Endothelial cell of umbilical vein (primary cell): ENCODE measurements around the gene ZNF740. TPM values are rescaled to one million over a fixed set of nuclear protein-coding genes. Genes with fewer than 3 reads are reported as not detected.

Experiments
- BruUV-seq: library from RNA; stranded (reverse); fragments of 400-500 nt; replicated peaks from 2 replicates; lab custom pipeline; 2021; lab: Mats Ljungman, UMichigan
- CTCF ChIA-PET: fragments of 300-600, 350-600 bp; sonication (Branson Sonifier 250); formaldehyde crosslinking; loops from one replicate; lab custom pipeline; 2021; ENCODE audit warnings: antibody characterized with exemption, inconsistent platforms; lab: Charles Lee
- POLR2A ChIA-PET: fragments of 300-600, 350-600 bp; sonication (Branson Sonifier 250); formaldehyde crosslinking; loops from one replicate; lab custom pipeline; 2021; ENCODE audit warnings: antibody characterized with exemption, inconsistent platforms; lab: Charles Lee
- DNase-seq: peaks from one replicate; pipeline ENCODE4 v3.0.0-alpha.2; 2011; ENCODE audit warnings: low read depth, low spot score
- FAIRE-seq: peaks from 2 replicates; lab custom pipeline; 2011; peaks lifted over from hg19 to GRCh38; lab: Jason Lieb, UNC
- H2AFZ ChIP-seq: 2 replicates; pipeline ENCODE4 v1.6.0; 2012; ENCODE audit warnings: low read depth, low read length, control low read depth, inconsistent platforms
- H3K27ac ChIP-seq: 2 replicates; pipeline ENCODE4 v1.5.1; 2011; ENCODE audit warnings: low read depth, mild to moderate bottlenecking, control low read depth, low read length, moderate library complexity; ENCODE audit not compliant: insufficient read depth
- H3K27me3 ChIP-seq, 2 experiments: 2 replicates each; pipeline versions ENCODE4 v1.6.0 to v1.6.1; 2011; ENCODE audit warnings: low read length in 2 of 2, mixed read lengths in 1 of 2; ENCODE audit not compliant: control insufficient read depth in 2 of 2, insufficient read depth in 2 of 2
- H3K36me3 ChIP-seq, 2 experiments: 2 replicates in 1 of 2; 3 replicates in 1 of 2; pipeline ENCODE4 v1.5.1; 2011; ENCODE audit warnings: low read length in 2 of 2, mild to moderate bottlenecking in 1 of 2, moderate library complexity in 1 of 2; ENCODE audit not compliant: control insufficient read depth in 2 of 2, insufficient read depth in 2 of 2; ENCODE audit errors: extremely low read depth in 1 of 2
- H3K4me1 ChIP-seq: 3 replicates; pipeline ENCODE4 v1.5.1; 2011; ENCODE audit warnings: mild to moderate bottlenecking, low read length; ENCODE audit not compliant: control insufficient read depth, insufficient read depth; ENCODE audit errors: extremely low read depth
- H3K4me2 ChIP-seq: 2 replicates; pipeline ENCODE4 v1.6.1; 2011; ENCODE audit warnings: low read length, control low read depth, mixed read lengths; ENCODE audit not compliant: insufficient read depth
- H3K4me3 ChIP-seq, 3 experiments: fragments of 200-600 bp in 1 of 3; sonication (generic), shearing (Covaris generic) in 1 of 3; replicated peaks in 1 of 3; 2 replicates each; pipeline ENCODE4 v1.5.1; 2011 to 2016; ENCODE audit warnings: control low read depth in 3 of 3, low read length in 3 of 3, mild to moderate bottlenecking in 2 of 3, inconsistent platforms in 1 of 3, low read depth in 1 of 3, moderate library complexity in 1 of 3; ENCODE audit not compliant: insufficient read depth in 1 of 3
- H3K79me2 ChIP-seq: 2 replicates; pipeline ENCODE4 v1.6.0; 2012; ENCODE audit warnings: low read length, inconsistent platforms; ENCODE audit not compliant: control insufficient read depth, insufficient read depth
- H3K9ac ChIP-seq: replicated peaks from 2 replicates; pipeline ENCODE3; 2011; ENCODE audit warnings: low read length, control low read depth; ENCODE audit not compliant: insufficient read depth; ENCODE audit errors: extremely low read depth
- H3K9me1 ChIP-seq: replicated peaks from 3 replicates; pipeline ENCODE4 v1.6.0; 2011; ENCODE audit warnings: mild to moderate bottlenecking, low read length; ENCODE audit not compliant: control insufficient read depth, insufficient read depth; ENCODE audit errors: extremely low read depth
- H3K9me3 ChIP-seq: replicated peaks from 2 replicates; pipeline ENCODE4 v1.5.1; 2012; ENCODE audit warnings: low read length, inconsistent platforms; ENCODE audit not compliant: control insufficient read depth, insufficient read depth
- H4K20me1 ChIP-seq: replicated peaks from 2 replicates; pipeline ENCODE3; 2011; ENCODE audit warnings: mild to moderate bottlenecking, low read length; ENCODE audit not compliant: control insufficient read depth, insufficient read depth; ENCODE audit errors: extremely low read depth
- CTCF ChIP-seq, 2 donors: IDR thresholded peaks; 1 replicate in 1 of 2; 2 replicates in 1 of 2; pipeline ENCODE4 v1.5.1; 2011; ENCODE audit warnings: low read length in 2 of 2, mild to moderate bottlenecking in 2 of 2, moderate library complexity in 2 of 2, control low read depth in 1 of 2, inconsistent platforms in 1 of 2, low read depth in 1 of 2; ENCODE audit not compliant: insufficient read depth in 1 of 2; ENCODE audit errors: extremely low read depth in 1 of 2
- EZH2 ChIP-seq: IDR thresholded peaks from 2 replicates; pipeline ENCODE4 v1.6.1; 2012; ENCODE audit warnings: borderline replicate concordance, low read depth, mild to moderate bottlenecking, moderate library complexity, low read length, inconsistent platforms; ENCODE audit not compliant: severe bottlenecking
- FOS ChIP-seq: IDR thresholded peaks from 2 replicates; pipeline ENCODE4 v1.6.1; 2011; ENCODE audit warnings: mild to moderate bottlenecking, low read length, moderate library complexity, borderline replicate concordance; ENCODE audit not compliant: insufficient read depth
- GATA2 ChIP-seq: IDR thresholded peaks from 2 replicates; pipeline ENCODE4 v1.7.0; 2011; ENCODE audit warnings: low read depth, mild to moderate bottlenecking, moderate library complexity, mixed read lengths, low read length; ENCODE audit not compliant: insufficient read length, insufficient read depth
- JUN ChIP-seq: IDR thresholded peaks from 2 replicates; pipeline ENCODE4 v1.6.1; 2011; ENCODE audit warnings: borderline replicate concordance, low read depth; ENCODE audit not compliant: insufficient read length, insufficient read depth
- MAX ChIP-seq: IDR thresholded peaks from 2 replicates; pipeline ENCODE4 v1.6.1; 2011; ENCODE audit not compliant: insufficient read depth, insufficient read length
- MYC ChIP-seq: IDR thresholded peaks from one replicate; pipeline ENCODE4 v1.6.1; 2011; ENCODE audit warnings: mild to moderate bottlenecking, low read depth, low read length
- POLR2A ChIP-seq: IDR thresholded peaks from 2 replicates; pipeline ENCODE4 v1.6.1; 2012; ENCODE audit warnings: low read depth, mild to moderate bottlenecking, control low read depth, low read length
- POLR2AphosphoS5 ChIP-seq: IDR thresholded peaks from 2 replicates; pipeline ENCODE4 v1.6.1; 2012; ENCODE audit warnings: low read depth, mild to moderate bottlenecking, control low read depth, low read length, moderate library complexity; ENCODE audit not compliant: insufficient read depth
- dilution Hi-C: fragments of 300-500 bp; cut with MboI; formaldehyde crosslinking; loops from one replicate; pipeline ENCODE4 v1.15.0; 2019; ENCODE audit warnings: low sequenced_read_pairs; ENCODE audit not compliant: extremely low pct_ligation_motif_present
- intact Hi-C: fragments of 100-400 bp; cut with micrococcal nuclease; formaldehyde crosslinking; loops from one replicate; pipeline ENCODE4 v1.10.0; 2022
- polyA plus RNA-seq, 4 experiments: library from polyadenylated mRNA; depleted of rRNA in 3 of 4; stranded (reverse) in 3 of 4; unstranded in 1 of 4; fragments of >200 nt; gene quantifications; 2 replicates each; pipeline versions ENCODE4 v1.2.1 to v1.2.3, GENCODE V29; 2011 to 2012; ENCODE audit warnings: missing spikeins in 1 of 4
- small RNA-seq: library from RNA; depleted of rRNA; stranded (forward); fragments of <200 nt; gene quantifications from one replicate; pipeline ENCODE3, GENCODE V24; 2012; ENCODE audit warnings: low replicate concordance, low read depth; ENCODE audit not compliant: insufficient read depth, insufficient read length
- total RNA-seq: library from RNA; stranded (reverse); gene quantifications from 2 replicates; pipeline ENCODE4 v1.2.3, GENCODE V29; 2021

The ZNF740 gene
- total and polyA plus RNA-seq, 2 donors (not counting 3 experiments of a cell fraction or from before 2014, with no cell fraction given): 10.5 to 38.1 TPM

- H3K27me3 ChIP-seq: peaks cover 11 to 16% of the 10 kb centered on the region in 2 experiments
- H3K4me1 ChIP-seq: no peaks in the 10 kb centered on the region
- no TSS peak for BruUV-seq
- no peaks in the 10 kb centered on the region for H3K79me2 ChIP-seq
- TF ChIP-seq MYC (no peak), EZH2 (no peak), GATA2 (no peak), CTCF (IDR thresholded peaks at IDR 0.05; ENCODE audit: extremely low read depth in 1 of 2, insufficient read depth in 1 of 2, low read depth in 1 of 2, low read length in 2 of 2) (no peak), FOS (no peak), MAX (no peak), JUN (no peak), POLR2AphosphoS5 (no peak), POLR2A (no peak)
- H4K20me1 ChIP-seq: no peaks in the 10 kb centered on the region
- POLR2A ChIA-PET: interaction anchor here (0.7 kb wide), 1 partner anchor 25 kb away, joined by 4 read pairs; no protein-coding TSS in a partner anchor
- no peak overlapping the region for H2AFZ ChIP-seq
- no peak for FAIRE-seq
- CTCF ChIA-PET: interaction anchor here (0.8 to 8.0 kb wide), 7 partner anchors 9 to 85 kb away, joined by 3 to 38 read pairs (median 5); no protein-coding TSS in a partner anchor
- no peaks in the 10 kb centered on the region for H3K36me3 ChIP-seq
- dilution Hi-C loops: no loop called here
- no peak overlapping the region for H3K9ac ChIP-seq
- no peaks in the 10 kb centered on the region for H3K9me3 ChIP-seq
- H3K4me2 ChIP-seq: no peak overlapping the region
- no peak overlapping the region for H3K27ac ChIP-seq
- intact Hi-C loops: no loop called here
- no peak for DNase-seq
- no peaks in the 10 kb centered on the region for H3K9me1 ChIP-seq
- H3K4me3 ChIP-seq: no peak overlapping the region
Observed at GRCh38 chr12:53244337-53244736, 63.8 kb downstream of the ZNF740 start.

Small RNA genes within 50 kb of the gene (small RNA-seq; reads per million reads assigned to genes)
- gene HIGD1AP1 (not detected), gene RNU6-333P (not detected)

Other genes with a start within 250 kb of the ZNF740 start
- 233 and 235 TPM in 2 replicates for gene KRT18, start 231.6 kb upstream of the ZNF740 start, total RNA-seq
- gene KRT18, start 231.6 kb upstream of the ZNF740 start, polyA plus RNA-seq: 178 and 216 TPM in 2 replicates
- 372 and 382 TPM in 2 replicates for gene EIF4B, start 174.3 kb upstream of the ZNF740 start, total RNA-seq
- gene EIF4B, start 174.3 kb upstream of the ZNF740 start, polyA plus RNA-seq: 169 and 233 TPM in 2 replicates
- gene TNS2, start 130.7 kb upstream of the ZNF740 start, total RNA-seq: 106 and 119 TPM in 2 replicates
- gene TNS2, start 130.7 kb upstream of the ZNF740 start, polyA plus RNA-seq: 84.5 and 119 TPM in 2 replicates
- 31.7 and 39.2 TPM in 2 replicates for gene SPRYD3, start 101.3 kb upstream of the ZNF740 start, total RNA-seq
- 38.6 and 39.6 TPM in 2 replicates for gene SPRYD3, start 101.3 kb upstream of the ZNF740 start, polyA plus RNA-seq
- 11.6 and 14.1 TPM in 2 replicates for gene IGFBP6, start 83.1 kb upstream of the ZNF740 start, total RNA-seq
- 18.2 TPM in 2 replicates for gene IGFBP6, start 83.1 kb upstream of the ZNF740 start, polyA plus RNA-seq
- gene SOAT2, start 77.2 kb upstream of the ZNF740 start, total RNA-seq: not detected in 2 replicates
- gene SOAT2, start 77.2 kb upstream of the ZNF740 start, polyA plus RNA-seq: not detected in 2 replicates
- gene CSAD, start 203 bp downstream of the ZNF740 start, total RNA-seq: 21.1 and 22.0 TPM in 2 replicates
- 24.0 and 24.4 TPM in 2 replicates for gene CSAD, start 203 bp downstream of the ZNF740 start, polyA plus RNA-seq
- gene ITGB7, start 26.5 kb downstream of the ZNF740 start, total RNA-seq: not detected in 2 replicates
- 0.17 and 0.18 TPM in 2 replicates for gene ITGB7, start 26.5 kb downstream of the ZNF740 start, polyA plus RNA-seq
- 16.1 and 19.5 TPM in 2 replicates for gene RARG, start 51.5 kb downstream of the ZNF740 start, total RNA-seq
- gene RARG, start 51.5 kb downstream of the ZNF740 start, polyA plus RNA-seq: 9.9 and 11.6 TPM in 2 replicates
- 39.3 and 42.7 TPM in 2 replicates for gene ESPL1, start 87.6 kb downstream of the ZNF740 start, total RNA-seq
- gene ESPL1, start 87.6 kb downstream of the ZNF740 start, polyA plus RNA-seq: 16.2 and 18.8 TPM in 2 replicates
- gene PFDN5, start 114.8 kb downstream of the ZNF740 start, total RNA-seq: 286 and 301 TPM in 2 replicates
- 665 and 745 TPM in 2 replicates for gene PFDN5, start 114.8 kb downstream of the ZNF740 start, polyA plus RNA-seq
- 61.1 and 65.8 TPM in 2 replicates for gene MYG1, start 119.0 kb downstream of the ZNF740 start, total RNA-seq
- 65.5 and 65.9 TPM in 2 replicates for gene MYG1, start 119.0 kb downstream of the ZNF740 start, polyA plus RNA-seq
- 57.8 and 60.0 TPM in 2 replicates for gene AAAS, start 140.9 kb downstream of the ZNF740 start, total RNA-seq
- gene AAAS, start 140.9 kb downstream of the ZNF740 start, polyA plus RNA-seq: 83.1 and 86.0 TPM in 2 replicates
- gene SP7, start 155.6 kb downstream of the ZNF740 start, total RNA-seq: not detected in 2 replicates
- not detected in 2 replicates for gene SP7, start 155.6 kb downstream of the ZNF740 start, polyA plus RNA-seq
- 56.3 and 57.7 TPM in 2 replicates for gene SP1, start 199.5 kb downstream of the ZNF740 start, total RNA-seq
- 33.2 and 34.8 TPM in 2 replicates for gene SP1, start 199.5 kb downstream of the ZNF740 start, polyA plus RNA-seq
- gene AMHR2, start 243.1 kb downstream of the ZNF740 start, total RNA-seq: not detected in 2 replicates
- gene AMHR2, start 243.1 kb downstream of the ZNF740 start, polyA plus RNA-seq: not detected in 2 replicates